ENCODE results near the gene BCAP31.

GRCh38 chrX:153731845-153732215 lies 7.6 kb upstream of the BCAP31 start:
- TF ChIP-seq CTCF (conservative IDR thresholded peaks at IDR 0.05) = no peak
- TF ChIP-seq ZFX (IDR thresholded peaks at IDR 0.05) = no peak
